Common myeloid progenitor, CD34-positive (primary cell): Measurements from ENCODE around the gene FHIP2A.

Source experiments
- CTCF ChIA-PET: fragments of 350-600 bp; sonication (Branson Sonifier 250); formaldehyde crosslinking; loops from one replicate; lab custom pipeline; 2021; ENCODE audit warnings: antibody characterized with exemption; lab: Charles Lee
- POLR2A ChIA-PET: fragments of 350-600 bp; sonication (Branson Sonifier 250); formaldehyde crosslinking; loops from one replicate; lab custom pipeline; 2021; ENCODE audit warnings: antibody characterized with exemption; lab: Charles Lee
- DNase-seq, 3 donors: peaks; one replicate each; pipeline versions ENCODE4 v3.0.0 to v3.0.0-alpha.2; 2013
- H3K27ac ChIP-seq, 2 experiments: 1 replicate in 1 of 2; 2 replicates in 1 of 2; pipeline ENCODE4 v1.7.0; 2013; ENCODE audit warnings: inconsistent platforms in 2 of 2, low read length in 2 of 2, mild to moderate bottlenecking in 2 of 2, low read depth in 1 of 2, moderate library complexity in 1 of 2; ENCODE audit not compliant: severe bottlenecking in 2 of 2, insufficient read depth in 1 of 2, poor library complexity in 1 of 2
- H3K27me3 ChIP-seq, 5 experiments: replicated peaks in 2 of 5; 1 replicate in 3 of 5; 2 replicates in 2 of 5; pipeline versions ENCODE4 v1.6.1 to v1.7.0; 2013; ENCODE audit warnings: low read length in 4 of 5, mild to moderate bottlenecking in 2 of 5, moderate library complexity in 2 of 5, inconsistent platforms in 1 of 5; ENCODE audit not compliant: insufficient read depth in 5 of 5, control insufficient read depth in 4 of 5
- H3K36me3 ChIP-seq, 4 experiments: 1 replicate in 2 of 4; 2 replicates in 2 of 4; pipeline versions ENCODE4 v1.6.1 to v1.7.0; 2013; ENCODE audit warnings: low read length in 3 of 4, control low read depth in 1 of 4, mild to moderate bottlenecking in 1 of 4; ENCODE audit not compliant: control insufficient read depth in 4 of 4, insufficient read depth in 4 of 4
- H3K4me1 ChIP-seq, 4 experiments: 1 replicate in 3 of 4; 2 replicates in 1 of 4; pipeline versions ENCODE4 v1.6.1 to v1.7.1; 2013; ENCODE audit warnings: low read length in 3 of 4, mild to moderate bottlenecking in 3 of 4, control low read depth in 1 of 4, inconsistent platforms in 1 of 4, moderate library complexity in 1 of 4; ENCODE audit not compliant: control insufficient read depth in 4 of 4, insufficient read depth in 4 of 4; ENCODE audit errors: control extremely low read depth in 1 of 4
- H3K4me3 ChIP-seq, 7 experiments: 1 replicate in 4 of 7; 2 replicates in 3 of 7; pipeline versions ENCODE4 v1.5.1 to v1.7.0; 2013; ENCODE audit warnings: mild to moderate bottlenecking in 7 of 7, low read length in 6 of 7, moderate library complexity in 6 of 7, inconsistent platforms in 2 of 7, low read depth in 2 of 7, control low read depth in 1 of 7; ENCODE audit not compliant: insufficient read depth in 4 of 7, control insufficient read depth in 1 of 7; ENCODE audit errors: extremely low read depth in 1 of 7
- H3K9me3 ChIP-seq, 5 experiments: 1 replicate in 4 of 5; 2 replicates in 1 of 5; pipeline versions ENCODE4 v1.6.1 to v1.7.1; 2013; ENCODE audit warnings: low read length in 4 of 5, mild to moderate bottlenecking in 2 of 5, inconsistent platforms in 1 of 5, low read depth in 1 of 5, moderate library complexity in 1 of 5; ENCODE audit not compliant: control insufficient read depth in 4 of 5, insufficient read depth in 2 of 5; ENCODE audit errors: control extremely low read depth in 1 of 5
- WGBS: methylation state at CpG from one replicate; pipeline ENCODE4 v1.1.5; 2013; ENCODE audit not compliant: insufficient coverage; 5-methylcytosine and 5-hydroxymethylcytosine counted together

Gene FHIP2A

DNA sequence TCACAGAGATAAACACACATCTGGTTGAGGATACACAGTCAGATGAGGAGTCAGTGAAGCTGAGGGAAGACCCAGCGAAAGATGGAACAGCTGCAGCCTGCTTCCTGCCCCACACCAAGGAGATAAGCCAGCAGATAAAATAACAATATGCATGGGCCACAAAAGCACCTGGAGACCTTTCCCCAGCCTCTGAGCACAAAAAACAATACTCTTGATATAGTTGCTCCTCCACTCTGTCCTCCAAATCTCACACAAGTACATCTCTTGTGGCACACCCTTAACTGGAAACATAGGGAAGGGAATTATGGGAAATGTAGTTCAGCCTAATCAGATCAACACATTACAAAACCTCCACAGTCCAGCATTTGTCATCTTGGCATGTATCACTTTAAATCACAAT is 9.7 kb upstream of the FHIP2A start:
- Histone ChIP-seq H3K4me1 (peaks cover 0 to 7% (median 4%) of the 10 kb centered on the region in 4 experiments), H3K27me3 (no peaks in the 10 kb centered on the region), H3K9me3 (peaks cover 0 to 2% (median 0%) of the 10 kb centered on the region in 5 experiments), H3K27ac (no peak overlapping the region), H3K36me3 (no peaks in the 10 kb centered on the region), H3K4me3 (no peak overlapping the region)
- DNase-seq, result no peak
- ChIA-PET POLR2A (interaction anchor here (1.2 kb wide), 1 partner anchor 11 kb away, joined by 3 read pairs; no protein-coding TSS in a partner anchor), CTCF (interaction anchor here (1.4 to 4.5 kb wide), 4 partner anchors 9 to 27 kb away, joined by 3 to 26 read pairs (median 3); partner anchors contain the start of gene FHIP2A)
- WGBS, result 100% methylated on average over 1 of the region's 1 CpG

DNA sequence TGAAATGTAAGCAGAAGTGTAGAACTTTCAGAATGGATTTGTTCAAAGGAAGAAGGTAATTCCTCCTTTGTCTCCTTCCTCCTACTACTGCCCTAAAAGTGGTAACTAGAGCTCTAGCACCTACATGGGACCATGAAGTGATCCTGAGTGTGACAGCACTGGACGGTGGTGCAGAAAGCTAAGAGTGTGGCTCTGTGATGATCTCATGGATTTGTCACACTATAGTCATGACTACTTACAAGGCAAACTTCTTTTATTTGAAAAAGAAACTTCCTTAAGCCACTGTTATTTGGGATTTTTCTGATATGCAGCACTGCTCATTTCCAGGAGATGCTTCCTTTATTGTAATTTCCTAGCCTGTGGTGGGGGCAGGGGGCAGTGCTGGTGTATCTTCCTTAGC is 5.8 kb upstream of the FHIP2A start:
- Histone ChIP-seq H3K4me1 (peaks cover 0 to 14% (median 5%) of the 10 kb centered on the region in 4 experiments), H3K9me3 (no peaks in the 10 kb centered on the region), H3K4me3 (no peak overlapping the region), H3K27ac (no peak overlapping the region), H3K27me3 (no peaks in the 10 kb centered on the region), H3K36me3 (no peaks in the 10 kb centered on the region)
- peak in 1 of 3 donors; percentile 8 for DNase-seq
- 100% methylated on average over 1 of the region's 1 CpG for WGBS
- POLR2A ChIA-PET, result no interaction called here
- CTCF ChIA-PET, result no interaction called here

DNA sequence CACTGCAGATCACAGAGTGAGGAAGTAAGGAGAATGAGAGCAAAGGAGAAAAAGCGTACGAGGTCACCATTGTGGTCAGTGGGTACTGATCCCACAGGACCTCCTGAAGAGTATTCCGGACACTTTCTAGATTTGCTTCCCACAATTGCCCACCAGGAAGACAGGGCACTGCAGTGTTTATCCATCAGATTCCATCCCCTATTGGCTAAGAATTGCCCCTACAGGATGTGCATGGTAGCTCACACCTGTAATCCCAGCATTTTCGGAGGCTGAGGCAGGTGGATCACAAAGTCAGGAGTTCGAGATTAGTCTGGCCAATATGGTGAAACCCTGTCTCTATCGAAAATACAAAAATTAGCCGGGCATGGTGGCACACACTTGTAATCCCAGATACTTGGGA is 5.3 kb upstream of the FHIP2A start:
- no peaks in the 10 kb centered on the region for H3K36me3 ChIP-seq
- no peak overlapping the region for H3K4me3 ChIP-seq
- no peak overlapping the region for H3K27ac ChIP-seq
- no peaks in the 10 kb centered on the region for H3K27me3 ChIP-seq
- no peaks in the 10 kb centered on the region for H3K9me3 ChIP-seq
- ChIA-PET CTCF (no interaction called here), POLR2A (no interaction called here)
- H3K4me1 ChIP-seq, result peaks cover 0 to 16% (median 6%) of the 10 kb centered on the region in 4 experiments
- WGBS, result 96% methylated on average over 7 of the region's 7 CpGs
- DNase-seq, result no peak

DNA sequence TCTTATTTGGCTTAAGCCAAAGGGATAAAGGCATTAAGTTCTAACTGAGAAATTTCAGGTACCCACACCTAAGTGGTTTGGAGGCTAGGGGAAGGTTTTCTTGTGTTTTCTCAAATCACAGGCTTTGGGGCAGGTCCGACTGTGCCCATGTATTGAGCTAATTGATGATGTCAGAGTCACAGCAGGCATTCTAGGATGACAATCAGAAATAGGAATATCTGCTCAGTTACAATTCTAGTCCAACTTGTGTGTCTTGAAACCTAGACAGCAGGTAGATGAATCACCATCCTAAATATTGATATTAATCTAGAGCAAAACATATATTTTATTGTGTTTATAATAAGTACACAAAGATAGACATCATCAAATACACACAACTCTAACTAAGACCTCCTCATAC is 2.3 kb upstream of the FHIP2A start:
- no peak for DNase-seq
- WGBS, result no CpG with 5 or more reads among the region's 1 CpG
- Histone ChIP-seq H3K27ac (no peak overlapping the region), H3K9me3 (no peaks in the 10 kb centered on the region), H3K4me1 (peaks cover 13 to 23% (median 14%) of the 10 kb centered on the region in 4 experiments), H3K27me3 (no peaks in the 10 kb centered on the region), H3K36me3 (no peaks in the 10 kb centered on the region), H3K4me3 (no peak overlapping the region)
- ChIA-PET CTCF (no interaction called here), POLR2A (no interaction called here)

DNA sequence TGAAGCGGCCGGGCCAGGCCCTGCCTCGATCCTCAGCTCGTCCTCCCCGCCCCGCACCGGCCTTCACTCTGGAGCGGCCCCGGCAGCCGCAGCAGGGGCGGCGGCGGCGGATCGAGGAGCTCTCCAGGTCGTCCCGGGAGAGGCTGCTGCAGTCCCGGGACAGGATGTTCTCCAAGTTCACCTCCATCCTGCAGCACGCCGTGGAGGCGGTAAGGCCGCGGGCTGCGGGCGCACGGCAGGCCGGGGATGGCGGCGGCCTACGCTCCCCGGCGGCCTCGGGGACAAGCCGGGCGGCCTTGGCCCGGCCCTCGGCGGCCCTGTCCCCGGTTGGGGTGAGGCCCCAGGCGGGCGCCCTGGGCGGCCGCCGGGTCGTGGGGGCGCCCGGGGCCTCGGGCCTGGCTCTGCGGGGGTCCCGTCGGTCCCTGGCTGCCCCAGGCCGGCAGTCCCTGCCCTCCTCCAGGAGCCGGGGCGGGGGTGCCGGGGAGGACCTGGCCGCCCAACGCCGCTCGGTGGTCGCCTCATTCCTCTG is 399 bp downstream of the FHIP2A start:
- H3K4me1 ChIP-seq, result peaks cover 10 to 37% (median 21%) of the 10 kb centered on the region in 4 experiments
- peak overlapping the region; percentile 93 to 95 for H3K27ac ChIP-seq
- DNase-seq, result peak; percentile 22 to 73 (median 60)
- H3K36me3 ChIP-seq, result peaks cover 0 to 5% (median 1%) of the 10 kb centered on the region in 4 experiments
- under 1% methylated on average over 47 of the region's 60 CpGs for WGBS
- CTCF ChIA-PET, result interaction anchor here (0.8 to 3.6 kb wide), 22 partner anchors 9 to 518 kb away, joined by 3 to 26 read pairs (median 4); no protein-coding TSS in a partner anchor
- H3K4me3 ChIP-seq, result peak overlapping the region; percentile 82 to 96 (median 90)
- H3K27me3 ChIP-seq, result no peaks in the 10 kb centered on the region
- POLR2A ChIA-PET, result interaction anchor here (0.8 to 2.9 kb wide), 5 partner anchors 10 to 274 kb away, joined by 3 to 10 read pairs (median 3); no protein-coding TSS in a partner anchor
- no peaks in the 10 kb centered on the region for H3K9me3 ChIP-seq

DNA sequence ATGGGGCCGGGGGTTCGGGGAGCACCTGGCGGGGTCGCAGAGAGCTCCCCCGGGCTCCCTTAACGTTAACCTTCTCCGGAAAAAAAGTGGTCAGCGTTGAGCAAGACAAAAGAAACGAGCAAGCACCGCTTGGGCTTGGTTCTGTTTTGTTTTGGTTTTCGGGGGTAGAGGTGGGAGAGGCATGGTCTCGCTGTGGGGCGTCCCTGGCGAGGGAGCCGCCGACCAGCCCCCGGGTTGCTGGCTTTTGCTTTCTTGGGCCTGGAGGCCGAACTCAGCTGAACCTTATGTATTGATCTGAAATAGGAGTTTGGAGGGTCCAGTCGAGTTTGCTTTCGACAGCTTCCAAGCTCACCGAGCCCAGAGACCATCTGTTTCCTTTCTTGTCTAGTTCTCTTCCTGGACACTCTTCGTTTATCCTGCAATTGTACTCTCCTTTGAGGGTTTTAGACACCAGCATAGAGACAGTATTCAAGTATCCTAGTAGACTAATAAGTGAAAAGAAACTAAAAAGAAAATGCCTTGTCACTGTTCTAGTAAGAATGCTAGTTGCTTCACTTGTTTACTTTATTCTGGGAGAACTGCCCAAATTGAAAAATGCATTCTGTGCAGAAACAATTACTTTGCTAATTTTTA is 980 bp downstream of the FHIP2A start:
- ChIA-PET POLR2A (interaction anchor here (0.8 to 2.9 kb wide), 5 partner anchors 9 to 274 kb away, joined by 3 to 10 read pairs (median 3); no protein-coding TSS in a partner anchor), CTCF (interaction anchor here (0.8 to 3.6 kb wide), 18 partner anchors 8 to 518 kb away, joined by 3 to 26 read pairs (median 4); no protein-coding TSS in a partner anchor)
- Histone ChIP-seq H3K27me3 (no peaks in the 10 kb centered on the region), H3K4me3 (peak overlapping the region; percentile 82 to 96 (median 90)), H3K36me3 (peaks cover 0 to 5% (median 1%) of the 10 kb centered on the region in 4 experiments), H3K4me1 (peaks cover 10 to 39% (median 21%) of the 10 kb centered on the region in 4 experiments), H3K9me3 (no peaks in the 10 kb centered on the region), H3K27ac (peak overlapping the region; percentile 93 to 95)
- DNase-seq, result peak; percentile 40 to 81 (median 72)
- 0% methylated on average over 19 of the region's 22 CpGs for WGBS
